HepG2 (cell line): Measurements from ENCODE around the gene PRR14.

Experiments used
- AKNA ChIP-seq: sonication (generic); formaldehyde crosslinking; IDR thresholded peaks from 2 replicates; pipeline ENCODE4 v1.4.0; 2020; ENCODE audit warnings: missing genetic modification reagents, borderline replicate concordance
- BHLHE40 ChIP-seq: IDR thresholded peaks from 2 replicates; pipeline ENCODE4 v1.6.1; 2011; ENCODE audit warnings: low read length, improper control_type of control experiment
- EZH2 ChIP-seq: conservative IDR thresholded peaks from 2 replicates; pipeline ENCODE4 v1.6.1; 2012; ENCODE audit warnings: mild to moderate bottlenecking, low read depth, low read length, moderate library complexity
- HNRNPLL ChIP-seq: fragments of 200-400 bp; formaldehyde crosslinking; IDR thresholded peaks from 2 replicates; pipeline ENCODE4 v1.6.1; 2017; ENCODE audit warnings: mild to moderate bottlenecking, low read depth, low read length; ENCODE audit not compliant: poor library complexity, severe bottlenecking
- NR2F2 ChIP-seq: IDR thresholded peaks from 2 replicates; pipeline ENCODE4 v1.6.1; 2012; ENCODE audit warnings: low read depth, inconsistent platforms, borderline replicate concordance
- PHF21A ChIP-seq: sonication (generic); formaldehyde crosslinking; IDR thresholded peaks from 2 replicates; pipeline ENCODE4 v1.5.0; 2020; ENCODE audit warnings: mild to moderate bottlenecking, missing genetic modification reagents
- SUZ12 ChIP-seq: fragments of 150-350 bp; IDR thresholded peaks from 2 replicates; pipeline ENCODE4 v1.6.1; 2014; ENCODE audit warnings: low read depth, low read length
- USF2 ChIP-seq, 2 experiments: sonication (generic) in 1 of 2; formaldehyde crosslinking in 1 of 2; IDR thresholded peaks; 2 replicates each; pipeline versions ENCODE4 v1.5.1 to v1.6.1; 2011 to 2020; ENCODE audit warnings: borderline replicate concordance in 1 of 2, low read depth in 1 of 2, low read length in 1 of 2, mild to moderate bottlenecking in 1 of 2, missing genetic modification reagents in 1 of 2, moderate library complexity in 1 of 2
- ZNF879 ChIP-seq: sonication (generic); formaldehyde crosslinking; IDR thresholded peaks from 2 replicates; pipeline ENCODE4 v1.8.1; 2023; ENCODE audit warnings: missing genetic modification reagents

GRCh38 chr16:30626236-30626635 lies 24.5 kb upstream of the PRR14 start:
- TF ChIP-seq NR2F2: no peak
- TF ChIP-seq ZNF879 (CRISPR knock-in tag): no peak
- TF ChIP-seq PHF21A (CRISPR knock-in tag): no peak
- TF ChIP-seq EZH2: no peak
- TF ChIP-seq HNRNPLL: no peak
- no peak for TF ChIP-seq BHLHE40
- TF ChIP-seq SUZ12: no peak
- no peak for TF ChIP-seq AKNA (CRISPR knock-in tag)
- TF ChIP-seq USF2 (IDR thresholded peaks at IDR 0.05; ENCODE audit: low read depth, low read length): no peak
- TF ChIP-seq USF2 (CRISPR knock-in tag; IDR thresholded peaks at IDR 0.05; ENCODE audit: borderline replicate concordance): no peak
